Body of pancreas (tissue), 4 donors: ENCODE measurements around the gene LDLRAD3.

Experiments used
- POLR2A ChIP-seq, 3 donors: fragments of 450-650 bp; IDR thresholded peaks; one replicate each; pipeline ENCODE4 v1.6.1; 2016; ENCODE audit warnings: antibody characterized with exemption in 3 of 3, mild to moderate bottlenecking in 2 of 3
- TF ChIP-seq, protein P1 (sequence below), 7 experiments: fragments of 450-650 bp in 4 of 7; fragments of 200-600 bp in 3 of 7; sonication (generic) in 3 of 7; IDR thresholded peaks; one replicate each; pipeline ENCODE4 v1.5.1; 2016 to 2019; ENCODE audit warnings: antibody characterized with exemption in 7 of 7

DNA sequence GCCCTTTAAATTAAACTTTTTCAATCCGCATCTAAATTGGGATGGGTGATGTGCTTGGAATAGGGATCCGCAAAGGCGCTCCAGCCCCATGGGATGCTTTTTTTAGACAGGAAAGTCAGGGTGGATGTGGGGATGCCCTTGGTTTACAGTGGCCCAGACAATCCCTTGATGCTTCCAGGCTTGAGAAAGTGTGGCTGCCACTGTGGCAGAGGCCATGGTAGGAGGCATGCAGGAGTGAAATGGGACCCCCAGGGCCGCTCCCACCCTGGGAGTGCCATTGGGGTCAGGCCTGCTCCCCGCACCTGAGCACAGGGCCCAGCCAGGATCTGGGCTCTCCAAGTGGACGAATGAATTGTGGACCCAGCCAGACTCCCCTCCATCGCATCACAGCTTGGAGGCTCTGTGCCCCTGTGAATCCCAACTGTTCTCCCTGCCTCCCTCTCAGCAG lies 269.6 kb downstream of the LDLRAD3 start:
- TF ChIP-seq, protein P1, sequence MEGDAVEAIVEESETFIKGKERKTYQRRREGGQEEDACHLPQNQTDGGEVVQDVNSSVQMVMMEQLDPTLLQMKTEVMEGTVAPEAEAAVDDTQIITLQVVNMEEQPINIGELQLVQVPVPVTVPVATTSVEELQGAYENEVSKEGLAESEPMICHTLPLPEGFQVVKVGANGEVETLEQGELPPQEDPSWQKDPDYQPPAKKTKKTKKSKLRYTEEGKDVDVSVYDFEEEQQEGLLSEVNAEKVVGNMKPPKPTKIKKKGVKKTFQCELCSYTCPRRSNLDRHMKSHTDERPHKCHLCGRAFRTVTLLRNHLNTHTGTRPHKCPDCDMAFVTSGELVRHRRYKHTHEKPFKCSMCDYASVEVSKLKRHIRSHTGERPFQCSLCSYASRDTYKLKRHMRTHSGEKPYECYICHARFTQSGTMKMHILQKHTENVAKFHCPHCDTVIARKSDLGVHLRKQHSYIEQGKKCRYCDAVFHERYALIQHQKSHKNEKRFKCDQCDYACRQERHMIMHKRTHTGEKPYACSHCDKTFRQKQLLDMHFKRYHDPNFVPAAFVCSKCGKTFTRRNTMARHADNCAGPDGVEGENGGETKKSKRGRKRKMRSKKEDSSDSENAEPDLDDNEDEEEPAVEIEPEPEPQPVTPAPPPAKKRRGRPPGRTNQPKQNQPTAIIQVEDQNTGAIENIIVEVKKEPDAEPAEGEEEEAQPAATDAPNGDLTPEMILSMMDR (IDR thresholded peaks at IDR 0.05) = no peak
- no peak for TF ChIP-seq POLR2A (IDR thresholded peaks at IDR 0.05)
